Astrocyte (in vitro differentiated cells and primary cell): ENCODE data around the gene BLOC1S3.

Experiments
- CTCF ChIP-seq: IDR thresholded peaks from 2 replicates; pipeline ENCODE4 v1.5.1; 2011; ENCODE audit warnings: low read depth, mild to moderate bottlenecking, inconsistent platforms, low read length, moderate library complexity; ENCODE audit not compliant: insufficient read depth
- EZH2 ChIP-seq: IDR thresholded peaks from 2 replicates; pipeline ENCODE4 v1.6.1; 2012; ENCODE audit warnings: mild to moderate bottlenecking, low read length, inconsistent platforms; ENCODE audit not compliant: insufficient read depth

- no peak for TF ChIP-seq CTCF
- no peak for TF ChIP-seq EZH2
These were observed 11.4 kb downstream of the BLOC1S3 start for GRCh38 chr19:45189971-45190370.
